GM23248 (cell line): Measurements from ENCODE around the gene CCND2. TPM values are rescaled to one million over a fixed set of nuclear protein-coding genes. Genes with fewer than 3 reads are reported as not detected.

Experiments used
- DNase-seq: peaks from one replicate; pipeline ENCODE4 v3.0.0-alpha.2; 2015
- H2AFZ ChIP-seq: fragments of 200-600 bp; sonication (generic); 2 replicates; pipeline ENCODE4 v1.6.1; 2016; ENCODE audit warnings: antibody characterized with exemption
- H3F3A ChIP-seq: fragments of 200-600 bp; sonication (generic); 2 replicates; pipeline ENCODE4 v1.6.1; 2016; ENCODE audit warnings: mild to moderate bottlenecking, antibody characterized with exemption, mixed run types; ENCODE audit not compliant: insufficient read depth
- H3K27ac ChIP-seq: fragments of 200-600 bp; sonication (generic); 2 replicates; pipeline ENCODE4 v1.5.1; 2016; ENCODE audit warnings: mild to moderate bottlenecking
- H3K27me3 ChIP-seq: fragments of 200-600 bp; sonication (generic); replicated peaks from 2 replicates; pipeline ENCODE4 v1.6.1; 2016; ENCODE audit warnings: mild to moderate bottlenecking; ENCODE audit not compliant: insufficient read depth
- H3K36me3 ChIP-seq: fragments of 200-600 bp; sonication (generic); 2 replicates; pipeline ENCODE4 v1.6.1; 2016; ENCODE audit warnings: low read depth, mild to moderate bottlenecking
- H3K4me1 ChIP-seq: fragments of 200-600 bp; sonication (generic); 2 replicates; pipeline ENCODE4 v1.6.1; 2016; ENCODE audit warnings: mild to moderate bottlenecking; ENCODE audit not compliant: insufficient read depth
- H3K4me2 ChIP-seq: fragments of 200-600 bp; sonication (generic); one replicate; pipeline ENCODE4 v1.6.1; 2016; ENCODE audit warnings: mild to moderate bottlenecking; ENCODE audit not compliant: unreplicated experiment
- H3K4me3 ChIP-seq: fragments of 200-600 bp; sonication (generic); 2 replicates; pipeline ENCODE4 v1.5.1; 2016; ENCODE audit warnings: mild to moderate bottlenecking
- H3K79me2 ChIP-seq: fragments of 200-600 bp; sonication (generic); 2 replicates; pipeline ENCODE4 v1.6.1; 2016; ENCODE audit warnings: mild to moderate bottlenecking; ENCODE audit not compliant: insufficient read depth
- H3K9ac ChIP-seq: fragments of 200-600 bp; sonication (generic); 2 replicates; pipeline ENCODE4 v1.6.1; 2016; ENCODE audit warnings: mild to moderate bottlenecking
- H3K9me2 ChIP-seq: fragments of 200-600 bp; sonication (generic); 2 replicates; pipeline ENCODE4 v1.6.1; 2016; ENCODE audit warnings: mixed run types, mild to moderate bottlenecking, moderate library complexity; ENCODE audit not compliant: insufficient read depth
- H3K9me3 ChIP-seq: fragments of 200-600 bp; sonication (generic); one replicate; pipeline ENCODE4 v1.6.1; 2017; ENCODE audit warnings: low read depth
- H4K20me1 ChIP-seq: fragments of 200-600 bp; sonication (generic); 2 replicates; pipeline ENCODE4 v1.6.0; 2016; ENCODE audit not compliant: insufficient read depth
- EZH2 ChIP-seq: fragments of 200-600 bp; sonication (generic); IDR thresholded peaks from 2 replicates; pipeline ENCODE4 v1.6.1; 2018; ENCODE audit warnings: antibody characterized with exemption, mild to moderate bottlenecking; ENCODE audit not compliant: insufficient read depth, poor library complexity, severe bottlenecking
- EZH2phosphoT487 ChIP-seq: fragments of 200-600 bp; sonication (generic); IDR thresholded peaks from 2 replicates; pipeline ENCODE4 v1.6.1; 2018; ENCODE audit warnings: antibody characterized with exemption, moderate library complexity, mild to moderate bottlenecking, low read depth; ENCODE audit not compliant: insufficient read depth
- WGBS, 2 experiments: methylation state at CpG; one replicate each; pipeline ENCODE4 v1.1.6; 2015 to 2017; ENCODE audit warnings: low lambda C conversion rate in 2 of 2, low coverage in 1 of 2; ENCODE audit errors: missing lambda C conversion rate in 2 of 2; 5-methylcytosine and 5-hydroxymethylcytosine counted together
- in situ Hi-C: fragments of 300-500 bp; cut with MboI; formaldehyde crosslinking; loops from 2 replicates; pipeline ENCODE4 v1.15.0; 2020
- polyA plus RNA-seq: library from polyadenylated mRNA; unstranded; fragments of >200 nt; fragmentation: Nextera tagmentation; extraction: Ambion mirVana; gene quantifications from 2 replicates; pipeline ENCODE4 v1.2.1, GENCODE V29; 2016
- total RNA-seq: library from RNA; depleted of rRNA; stranded (reverse); fragments of >200 nt; shearing (Covaris generic); gene quantifications from 2 replicates; pipeline ENCODE4 v1.2.3, GENCODE V29; 2014; rRNA removed

The CCND2 gene
- total RNA-seq (4.2 and 4.9 TPM in 2 replicates), polyA plus RNA-seq (2.9 TPM in 2 replicates)

GRCh38 chr12:4273652-4274395, at the start of gene CCND2:
Gene CCND2, plus strand, starts transcription at chr12:4273762. Its CDS starts 279 bp downstream, at chr12:4274041.
- Histone ChIP-seq H3K27me3 (peaks cover 81% of the 10 kb centered on the region), H3K4me2 (peak within 1 kb of the TSS; percentile 76), H3K79me2 (no peaks in the 10 kb centered on the region), H3K27ac (no peak within 1 kb of the TSS), H3K36me3 (no peaks in the 10 kb centered on the region), H3K9ac (peak within 1 kb of the TSS; percentile 68), H2AFZ (peak within 1 kb of the TSS; percentile 53), H4K20me1 (no peaks in the 10 kb centered on the region), H3K9me3 (no peaks in the 10 kb centered on the region), H3K4me3 (peak within 1 kb of the TSS; percentile 58), H3F3A (no peaks in the 10 kb centered on the region), H3K4me1 (no peaks in the 10 kb centered on the region), H3K9me2 (no peaks in the 10 kb centered on the region)
- DNase-seq, result peak; percentile 70
- TF ChIP-seq EZH2phosphoT487, result no peak; the same call in 1 of the 2 replicates
- TF ChIP-seq EZH2, result no peak
- 1 to 3% methylated on average over 40 to 52 of the region's 52 CpGs for WGBS, 2 experiments
- in situ Hi-C loops, result loop anchor here (10.0 kb wide), 1 partner anchor 379 kb away; no protein-coding TSS in a partner anchor

- Histone ChIP-seq H3K9ac (no peak overlapping the region), H3K27ac (no peak overlapping the region), H3K79me2 (no peaks in the 10 kb centered on the region), H3K4me1 (no peaks in the 10 kb centered on the region), H2AFZ (no peak overlapping the region), H3F3A (no peaks in the 10 kb centered on the region), H3K27me3 (no peaks in the 10 kb centered on the region), H3K4me3 (no peak overlapping the region), H3K9me2 (no peaks in the 10 kb centered on the region), H3K9me3 (no peaks in the 10 kb centered on the region), H3K4me2 (no peak overlapping the region), H3K36me3 (no peaks in the 10 kb centered on the region), H4K20me1 (no peaks in the 10 kb centered on the region)
- TF ChIP-seq EZH2 (no peak), EZH2phosphoT487 (no peak)
- in situ Hi-C loops, result no loop called here
- 28 to 30% methylated on average over 15 of the region's 15 CpGs for WGBS, 2 experiments
- no peak for DNase-seq
Measured at GRCh38 chr12:4224206-4224889, 49.2 kb upstream of the CCND2 start.

DNA sequence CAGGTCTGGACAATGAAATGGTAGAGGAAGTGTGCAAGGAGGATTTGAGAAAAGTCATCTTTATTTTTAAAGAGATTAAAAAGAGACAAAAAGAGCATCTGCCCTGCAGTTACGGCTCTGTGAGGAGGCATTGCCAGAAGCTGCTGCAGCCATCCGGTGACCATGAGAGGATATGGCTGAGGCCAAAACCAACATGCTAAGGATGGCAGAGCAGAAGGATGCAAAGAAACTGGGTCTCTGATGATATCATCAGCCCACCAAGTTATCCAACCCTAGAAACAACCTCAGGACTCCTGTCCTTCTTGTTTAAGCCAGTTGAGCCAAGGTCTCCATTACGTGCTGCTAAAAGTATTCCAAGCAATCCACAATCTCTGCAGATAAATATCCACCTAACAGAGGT, 48.0 kb upstream of the CCND2 start:
- no peak overlapping the region for H2AFZ ChIP-seq
- no peak overlapping the region for H3K27ac ChIP-seq
- no peak for DNase-seq
- no peaks in the 10 kb centered on the region for H3K9me2 ChIP-seq
- H3K36me3 ChIP-seq, result no peaks in the 10 kb centered on the region
- in situ Hi-C loops, result no loop called here
- no peaks in the 10 kb centered on the region for H3K79me2 ChIP-seq
- H3K4me2 ChIP-seq, result no peak overlapping the region
- no peaks in the 10 kb centered on the region for H3F3A ChIP-seq
- TF ChIP-seq EZH2 (no peak), EZH2phosphoT487 (no peak)
- no peaks in the 10 kb centered on the region for H4K20me1 ChIP-seq
- H3K9me3 ChIP-seq, result no peaks in the 10 kb centered on the region
- H3K9ac ChIP-seq, result no peak overlapping the region
- no peaks in the 10 kb centered on the region for H3K27me3 ChIP-seq
- H3K4me1 ChIP-seq, result no peaks in the 10 kb centered on the region
- no peak overlapping the region for H3K4me3 ChIP-seq
- 14 to 19% methylated on average over 3 of the region's 3 CpGs for WGBS, 2 experiments

DNA sequence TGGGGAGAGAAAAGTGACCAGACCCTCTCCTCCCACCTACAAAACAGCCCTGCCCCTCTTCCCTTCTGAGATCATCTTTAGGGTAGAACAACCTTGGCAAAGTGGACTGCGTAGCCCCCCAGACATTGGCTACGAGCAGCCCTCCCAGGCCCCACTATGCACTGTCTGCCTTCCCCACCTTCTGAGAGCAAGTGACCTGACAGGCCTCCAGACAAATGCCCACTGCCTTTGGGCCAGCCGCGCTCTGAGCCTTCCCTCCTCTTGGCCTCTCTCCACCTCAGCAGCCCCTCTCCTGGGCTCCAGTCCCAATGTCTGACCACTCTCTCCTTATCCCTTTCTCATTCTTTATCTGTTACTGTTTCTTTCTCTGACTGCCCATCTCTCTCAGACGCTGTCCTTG, 46.5 kb upstream of the CCND2 start:
- Histone ChIP-seq H3K36me3 (no peaks in the 10 kb centered on the region), H3F3A (no peaks in the 10 kb centered on the region), H3K9me2 (no peaks in the 10 kb centered on the region), H3K27me3 (no peaks in the 10 kb centered on the region), H3K27ac (no peak overlapping the region), H3K9ac (no peak overlapping the region), H4K20me1 (no peaks in the 10 kb centered on the region), H3K4me3 (no peak overlapping the region), H2AFZ (no peak overlapping the region), H3K4me2 (no peak overlapping the region), H3K4me1 (no peaks in the 10 kb centered on the region), H3K9me3 (no peaks in the 10 kb centered on the region), H3K79me2 (no peaks in the 10 kb centered on the region)
- TF ChIP-seq EZH2 (no peak), EZH2phosphoT487 (no peak)
- in situ Hi-C loops, result no loop called here
- DNase-seq, result no peak
- WGBS, 2 experiments, result 49 to 51% methylated on average over 5 of the region's 5 CpGs
